K562 (cell line): ENCODE data around the gene CCNK. TPM values are rescaled to one million over a fixed set of nuclear protein-coding genes. Genes with fewer than 3 reads are reported as not detected.

Experiments used
- ATAC-seq: fragments of 200-7000 bp; cut with Tn5 transposase; 3 replicates; pipeline ENCODE4 v1.9.1; 2020; ENCODE audit warnings: moderate library complexity
- BruUV-seq: library from RNA; stranded (reverse); fragments of 400-500 nt; replicated peaks from 2 replicates; lab custom pipeline; 2021; lab: Mats Ljungman, UMichigan
- CTCF ChIA-PET: fragments of 300-600 bp; formaldehyde crosslinking; extraction: SDS; loops from one replicate; lab custom pipeline; 2021; ENCODE audit warnings: low intra/inter-chr PET ratio; lab: Yijun Ruan, JAX
- POLR2A ChIA-PET: fragments of 300-600, 350-650 bp; sonication (Branson Sonifier 250); formaldehyde crosslinking; extraction: SDS; loops from one replicate; lab custom pipeline; 2021; ENCODE audit warnings: antibody characterized with exemption, inconsistent platforms; lab: Yijun Ruan, JAX
- DNase-seq, 4 experiments: peaks; one replicate each; pipeline versions ENCODE4 v3.0.0 to v3.0.0-alpha.2; 2011 to 2018; ENCODE audit warnings: low spot score in 3 of 4, mixed read lengths in 3 of 4; ENCODE audit errors: extremely low read depth in 1 of 4
- FAIRE-seq: peaks from 2 replicates; lab custom pipeline; 2011; peaks lifted over from hg19 to GRCh38; lab: Jason Lieb, UNC
- H2AFZ ChIP-seq: 2 replicates; pipeline ENCODE4 v1.6.0; 2011; ENCODE audit warnings: low read depth, low read length, control low read depth, inconsistent platforms
- H3K27ac ChIP-seq: fragments of 200-600 bp; 3 replicates; pipeline ENCODE4 v1.8.0; 2011; ENCODE audit warnings: low read depth, mild to moderate bottlenecking, control low read depth, inconsistent platforms, low read length, moderate library complexity, mixed read lengths; ENCODE audit errors: extremely low read depth
- H3K27me3 ChIP-seq, 2 experiments: fragments of 300-600 bp in 1 of 2; 2 replicates in 1 of 2; 3 replicates in 1 of 2; pipeline versions ENCODE4 v1.6.0 to v1.8.0; 2011; ENCODE audit warnings: inconsistent platforms in 2 of 2, low read length in 2 of 2, mild to moderate bottlenecking in 1 of 2, mixed read lengths in 1 of 2, moderate library complexity in 1 of 2; ENCODE audit not compliant: control insufficient read depth in 2 of 2, insufficient read depth in 2 of 2
- H3K36me3 ChIP-seq: fragments of 300-600 bp; 3 replicates; pipeline ENCODE4 v1.8.0; 2011; ENCODE audit warnings: mild to moderate bottlenecking, low read length, inconsistent platforms; ENCODE audit not compliant: control insufficient read depth, insufficient read depth
- H3K4me1 ChIP-seq, 2 experiments: fragments of 200-600 bp in 1 of 2; replicated peaks in 1 of 2; 2 replicates in 1 of 2; 3 replicates in 1 of 2; pipeline versions ENCODE4 v1.5.1 to v1.8.0; 2011; ENCODE audit warnings: inconsistent platforms in 2 of 2, low read length in 2 of 2, mild to moderate bottlenecking in 1 of 2, mixed read lengths in 1 of 2, moderate library complexity in 1 of 2; ENCODE audit not compliant: control insufficient read depth in 2 of 2, insufficient read depth in 2 of 2
- H3K4me2 ChIP-seq: 2 replicates; pipeline ENCODE4 v1.6.1; 2011; ENCODE audit warnings: low read length, control low read depth, inconsistent platforms, mixed read lengths; ENCODE audit not compliant: insufficient read depth
- H3K4me3 ChIP-seq: fragments of 200-600 bp; sonication (generic), shearing (Covaris generic); 2 replicates; pipeline ENCODE4 v1.5.1; 2016; ENCODE audit warnings: control low read depth, inconsistent platforms
- H3K79me2 ChIP-seq: fragments of 200-600 bp; 3 replicates; pipeline ENCODE4 v1.8.0; 2011; ENCODE audit warnings: low read length, inconsistent platforms; ENCODE audit not compliant: control insufficient read depth, insufficient read depth
- H3K9ac ChIP-seq, 2 experiments: 2 replicates each; pipeline versions ENCODE4 v1.6.0 to v1.6.1; 2011; ENCODE audit warnings: low read depth in 2 of 2, low read length in 2 of 2, control low read depth in 1 of 2, inconsistent platforms in 1 of 2, mild to moderate bottlenecking in 1 of 2, mixed read lengths in 1 of 2; ENCODE audit not compliant: insufficient read depth in 1 of 2
- H3K9me1 ChIP-seq: one replicate; pipeline ENCODE4 v1.6.0; 2011; ENCODE audit warnings: inconsistent platforms, mild to moderate bottlenecking, low read length, moderate library complexity; ENCODE audit not compliant: control insufficient read depth, insufficient read depth
- H3K9me3 ChIP-seq: replicated peaks from 2 replicates; pipeline ENCODE4 v1.5.1; 2011; ENCODE audit warnings: low read depth, low read length, inconsistent platforms; ENCODE audit not compliant: control insufficient read depth, insufficient read depth
- H4K20me1 ChIP-seq: replicated peaks from 2 replicates; pipeline ENCODE4 v1.6.1; 2011; ENCODE audit warnings: low read length, inconsistent platforms, mixed read lengths; ENCODE audit not compliant: control insufficient read depth, insufficient read depth
- BHLHE40 ChIP-seq: IDR thresholded peaks from 2 replicates; pipeline ENCODE4 v1.6.1; 2011; ENCODE audit warnings: low read length, improper control_type of control experiment
- BRD9 ChIP-seq: fragments of 450-650 bp; IDR thresholded peaks from 2 replicates; pipeline ENCODE4 v1.6.1; 2018; ENCODE audit warnings: low read depth; ENCODE audit not compliant: partially characterized antibody
- HLTF ChIP-seq: fragments of 450-650 bp; IDR thresholded peaks from 2 replicates; pipeline ENCODE4 v1.6.1; 2016
- MYBL2 ChIP-seq, 2 experiments: fragments of 450-650 bp in 1 of 2; sonication (generic) in 1 of 2; formaldehyde crosslinking in 1 of 2; IDR thresholded peaks; 2 replicates each; pipeline versions ENCODE4 v1.6.1 to v1.8.1; 2017 to 2022; ENCODE audit warnings: borderline replicate concordance in 1 of 2, inconsistent platforms in 1 of 2, low read depth in 1 of 2, mild to moderate bottlenecking in 1 of 2, missing genetic modification reagents in 1 of 2, moderate library complexity in 1 of 2
- TBL1XR1 ChIP-seq, 2 experiments: IDR thresholded peaks; 2 replicates each; pipeline ENCODE4 v1.6.1; 2012; ENCODE audit warnings: improper control_type of control experiment in 2 of 2, low read length in 2 of 2, mild to moderate bottlenecking in 1 of 2
- ZBTB8A ChIP-seq: fragments of 450-650 bp; IDR thresholded peaks from 2 replicates; pipeline ENCODE4 v1.6.1; 2018; ENCODE audit warnings: mild to moderate bottlenecking, moderate library complexity; ENCODE audit not compliant: partially characterized antibody
- whole genome bisulfite sequencing: fragments of 100-300 bp; shearing (Covaris generic); methylation state at CpG from one replicate; pipeline ENCODE4 v1.1.6; 2016; ENCODE audit warnings: low coverage, mixed read lengths; ENCODE audit not compliant: insufficient coverage; ENCODE audit errors: missing lambda C conversion rate; 5-methylcytosine and 5-hydroxymethylcytosine counted together
- in situ Hi-C: fragments of 300-500 bp; cut with MboI; formaldehyde crosslinking; loops from 4 replicates; pipeline ENCODE4 v1.15.0; 2018; ENCODE audit warnings: inconsistent platforms, mixed read lengths
- intact Hi-C: fragments of 100-400 bp; cut with micrococcal nuclease; formaldehyde crosslinking; loops from 2 replicates; pipeline ENCODE4 v1.14.2; 2022
- polyA plus RNA-seq, 8 experiments: library from polyadenylated mRNA; depleted of rRNA in 4 of 8; stranded (reverse) in 5 of 8; unstranded in 3 of 8; fragments of >200 nt; fragmentation: Nextera tagmentation in 2 of 8; fragmentation: Illumina TruSeq in 1 of 8; extraction: Ambion mirVana in 2 of 8; extraction: Trizol in 1 of 8; gene quantifications; 2 replicates each; pipeline versions ENCODE4 v1.2.1 to v1.2.3, GENCODE V29; 2011 to 2014; ENCODE audit warnings: inconsistent platforms in 1 of 8, missing spikeins in 1 of 8
- total RNA-seq, 7 experiments: library from RNA; depleted of rRNA in 6 of 7; stranded (reverse); fragments of >200 nt in 6 of 7; fragmentation: Illumina TruSeq in 2 of 7; extraction: Trizol in 2 of 7; gene quantifications; 2 replicates each; pipeline versions ENCODE4 v1.2.1 to v1.2.3, GENCODE V29; 2011 to 2021; ENCODE audit warnings: low replicate concordance in 1 of 7
- TF ChIP-seq, protein P1 (sequence below): fragments of 250-450 bp; sonication (Bioruptor Pico); IDR thresholded peaks from 2 replicates; pipeline ENCODE4 v1.8.0; 2022; ENCODE audit warnings: inconsistent platforms
- TF ChIP-seq, protein P2 (sequence below): fragments of 250-450 bp; sonication (Bioruptor Pico); IDR thresholded peaks from 2 replicates; pipeline ENCODE4 v1.8.0; 2021; ENCODE audit warnings: moderate library complexity, mild to moderate bottlenecking, inconsistent platforms
- TF ChIP-seq, protein P3 (sequence below): conservative IDR thresholded peaks from 2 replicates; pipeline ENCODE4 v1.6.1; 2011; ENCODE audit warnings: low read depth, mild to moderate bottlenecking, low read length; ENCODE audit not compliant: control insufficient read depth

The CCNK gene
- total and polyA plus RNA-seq, 9 of the 15 experiments (the other 6 are each of a cell fraction or from before 2014, with no cell fraction given): 5.8 to 84.2 (median 16.4) TPM

DNA sequence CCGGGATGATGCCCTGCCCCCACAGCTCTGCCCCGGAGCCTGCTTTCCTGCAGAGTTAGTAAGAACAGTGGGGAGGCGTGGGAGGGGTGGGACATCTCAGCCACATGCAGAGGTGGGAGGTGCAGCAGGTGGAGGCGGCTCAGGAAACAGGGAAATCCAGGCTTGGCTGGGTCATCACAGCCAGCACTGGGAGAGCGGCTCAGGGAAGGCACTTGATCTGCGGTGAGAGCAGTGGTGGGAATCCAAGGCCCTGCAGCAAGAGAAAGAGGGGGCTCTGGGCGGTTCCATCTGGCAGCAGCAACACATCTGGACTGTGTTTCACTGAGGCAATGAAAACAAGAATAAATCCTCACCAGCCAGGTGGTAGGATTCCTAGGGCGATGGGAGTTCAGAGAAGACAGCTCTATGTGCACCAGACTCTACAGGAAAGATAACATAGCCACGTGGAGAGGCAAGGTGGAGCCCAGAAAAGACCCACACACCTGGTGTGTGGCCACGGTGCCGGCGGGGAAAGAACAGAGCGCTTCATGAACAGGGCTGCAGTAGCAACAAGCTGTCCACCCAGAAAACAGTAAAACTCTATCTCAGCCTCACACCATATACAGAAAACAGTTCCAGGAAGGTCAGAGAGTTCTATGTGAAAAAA lies 65.1 kb downstream of the CCNK start:
- no peaks in the 10 kb centered on the region; the same call in 1 of the 3 replicates for H3K79me2 ChIP-seq

More for the DNA sequence above, 65.1 kb downstream of the CCNK start:
- peaks cover 3% of the 10 kb centered on the region for H3K9me1 ChIP-seq
- H3K9me3 ChIP-seq: no peaks in the 10 kb centered on the region
- H3K4me3 ChIP-seq: no peak overlapping the region
- peak; percentile 10; the same call in 2 of the 3 replicates for ATAC-seq
- ChIA-PET CTCF (no interaction called here), POLR2A (no interaction called here)
- no peak overlapping the region for H3K27ac ChIP-seq
- peak in 3 of 4 experiments; percentile 8 to 33 (median 31) for DNase-seq
- intact Hi-C loops: no loop called here
- no peak overlapping the region for H3K4me2 ChIP-seq
- H3K4me1 ChIP-seq: peaks cover 13 to 40% of the 10 kb centered on the region in 2 experiments
- H3K9ac ChIP-seq: peak overlapping the region in 1 of 2 experiments; percentile 45; a peak in 2 of 4 replicates
- H2AFZ ChIP-seq: no peak overlapping the region
- no peaks in the 10 kb centered on the region for H3K36me3 ChIP-seq
- FAIRE-seq: no peak
- no peaks in the 10 kb centered on the region for H3K27me3 ChIP-seq
- H4K20me1 ChIP-seq: peaks cover 51% of the 10 kb centered on the region
- WGBS: 25% methylated on average over 6 of the region's 13 CpGs
- BruUV-seq: no TSS peak
- in situ Hi-C loops: no loop called here
- TF ChIP-seq TBL1XR1 (IDR thresholded peaks at IDR 0.05; ENCODE audit: low read length in 2 of 2): no peak
- TF ChIP-seq, protein P1, sequence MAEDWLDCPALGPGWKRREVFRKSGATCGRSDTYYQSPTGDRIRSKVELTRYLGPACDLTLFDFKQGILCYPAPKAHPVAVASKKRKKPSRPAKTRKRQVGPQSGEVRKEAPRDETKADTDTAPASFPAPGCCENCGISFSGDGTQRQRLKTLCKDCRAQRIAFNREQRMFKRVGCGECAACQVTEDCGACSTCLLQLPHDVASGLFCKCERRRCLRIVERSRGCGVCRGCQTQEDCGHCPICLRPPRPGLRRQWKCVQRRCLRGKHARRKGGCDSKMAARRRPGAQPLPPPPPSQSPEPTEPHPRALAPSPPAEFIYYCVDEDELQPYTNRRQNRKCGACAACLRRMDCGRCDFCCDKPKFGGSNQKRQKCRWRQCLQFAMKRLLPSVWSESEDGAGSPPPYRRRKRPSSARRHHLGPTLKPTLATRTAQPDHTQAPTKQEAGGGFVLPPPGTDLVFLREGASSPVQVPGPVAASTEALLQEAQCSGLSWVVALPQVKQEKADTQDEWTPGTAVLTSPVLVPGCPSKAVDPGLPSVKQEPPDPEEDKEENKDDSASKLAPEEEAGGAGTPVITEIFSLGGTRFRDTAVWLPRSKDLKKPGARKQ (CRISPR knock-in tag): no peak
- no peak for TF ChIP-seq BRD9
- TF ChIP-seq, protein P2, sequence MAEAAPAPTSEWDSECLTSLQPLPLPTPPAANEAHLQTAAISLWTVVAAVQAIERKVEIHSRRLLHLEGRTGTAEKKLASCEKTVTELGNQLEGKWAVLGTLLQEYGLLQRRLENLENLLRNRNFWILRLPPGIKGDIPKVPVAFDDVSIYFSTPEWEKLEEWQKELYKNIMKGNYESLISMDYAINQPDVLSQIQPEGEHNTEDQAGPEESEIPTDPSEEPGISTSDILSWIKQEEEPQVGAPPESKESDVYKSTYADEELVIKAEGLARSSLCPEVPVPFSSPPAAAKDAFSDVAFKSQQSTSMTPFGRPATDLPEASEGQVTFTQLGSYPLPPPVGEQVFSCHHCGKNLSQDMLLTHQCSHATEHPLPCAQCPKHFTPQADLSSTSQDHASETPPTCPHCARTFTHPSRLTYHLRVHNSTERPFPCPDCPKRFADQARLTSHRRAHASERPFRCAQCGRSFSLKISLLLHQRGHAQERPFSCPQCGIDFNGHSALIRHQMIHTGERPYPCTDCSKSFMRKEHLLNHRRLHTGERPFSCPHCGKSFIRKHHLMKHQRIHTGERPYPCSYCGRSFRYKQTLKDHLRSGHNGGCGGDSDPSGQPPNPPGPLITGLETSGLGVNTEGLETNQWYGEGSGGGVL: no peak
- TF ChIP-seq, protein P3, sequence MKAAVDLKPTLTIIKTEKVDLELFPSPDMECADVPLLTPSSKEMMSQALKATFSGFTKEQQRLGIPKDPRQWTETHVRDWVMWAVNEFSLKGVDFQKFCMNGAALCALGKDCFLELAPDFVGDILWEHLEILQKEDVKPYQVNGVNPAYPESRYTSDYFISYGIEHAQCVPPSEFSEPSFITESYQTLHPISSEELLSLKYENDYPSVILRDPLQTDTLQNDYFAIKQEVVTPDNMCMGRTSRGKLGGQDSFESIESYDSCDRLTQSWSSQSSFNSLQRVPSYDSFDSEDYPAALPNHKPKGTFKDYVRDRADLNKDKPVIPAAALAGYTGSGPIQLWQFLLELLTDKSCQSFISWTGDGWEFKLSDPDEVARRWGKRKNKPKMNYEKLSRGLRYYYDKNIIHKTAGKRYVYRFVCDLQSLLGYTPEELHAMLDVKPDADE: no peak
- TF ChIP-seq MYBL2 (IDR thresholded peaks at IDR 0.05; ENCODE audit: low read depth): no peak
- TF ChIP-seq MYBL2 (CRISPR knock-in tag; IDR thresholded peaks at IDR 0.05; ENCODE audit: borderline replicate concordance): no peak
- TF ChIP-seq HLTF: no peak
- TF ChIP-seq BHLHE40: no peak
- no peak for TF ChIP-seq ZBTB8A
- TF ChIP-seq, all 486 proteins: peak for 0
